Prostate gland (tissue), 2 donors: ENCODE measurements around the gene GMCL1. TPM values are rescaled to one million over a fixed set of nuclear protein-coding genes. Genes with fewer than 3 reads are reported as not detected.
"Not testable (repeated sequence)": the region's sequence is repeated elsewhere in the genome, so short reads cannot be mapped to it uniquely, and the experiment has no call there.

ENCODE experiments used
- DNase-seq: peaks from one replicate; pipeline ENCODE4 v3.0.0-alpha.2; 2019; ENCODE audit warnings: low spot score
- H3K27ac ChIP-seq, 2 donors: fragments of 200-600 bp; sonication (generic); 2 replicates each; pipeline ENCODE4 v1.5.1; 2017 to 2019
- H3K27me3 ChIP-seq: fragments of 200-600 bp; sonication (generic); replicated peaks from 2 replicates; pipeline ENCODE4 v1.5.1; 2019; ENCODE audit not compliant: insufficient read depth
- H3K36me3 ChIP-seq, 2 donors: fragments of 200-600 bp; sonication (generic); 1 replicate in 1 of 2; 2 replicates in 1 of 2; pipeline versions ENCODE4 v1.5.1 to v1.8.1; 2017 to 2019
- H3K4me1 ChIP-seq: fragments of 200-600 bp; sonication (generic); replicated peaks from 2 replicates; pipeline ENCODE4 v1.5.1; 2019
- H3K4me3 ChIP-seq, 2 donors: fragments of 200-600 bp; sonication (generic); 2 replicates each; pipeline ENCODE4 v1.5.1; 2017 to 2019
- H3K9me3 ChIP-seq: fragments of 200-600 bp; sonication (generic); 2 replicates; pipeline ENCODE4 v1.5.1; 2017
- CTCF ChIP-seq, 4 experiments: fragments of 200-600 bp in 2 of 4; fragments of 450-650 bp in 2 of 4; sonication (generic) in 2 of 4; IDR thresholded peaks; 1 replicate in 3 of 4; 2 replicates in 1 of 4; pipeline ENCODE4 v1.5.1; 2016 to 2019; ENCODE audit warnings: antibody characterized with exemption in 4 of 4, mild to moderate bottlenecking in 2 of 4, moderate library complexity in 2 of 4
- POLR2A ChIP-seq: fragments of 450-650 bp; IDR thresholded peaks from one replicate; pipeline ENCODE4 v1.6.1; 2016; ENCODE audit warnings: antibody characterized with exemption, mild to moderate bottlenecking
- POLR2AphosphoS5 ChIP-seq: sonication (generic); formaldehyde crosslinking; IDR thresholded peaks from one replicate; pipeline ENCODE4 v1.6.1; 2017; ENCODE audit warnings: antibody characterized with exemption
- WGBS: methylation state at CpG from one replicate; pipeline ENCODE4 v1.1.5; 2018; 5-methylcytosine and 5-hydroxymethylcytosine counted together
- intact Hi-C: fragments of 100-400 bp; cut with DNase I; formaldehyde crosslinking; loops from one replicate; pipeline ENCODE4 v1.14.2; 2022
- total RNA-seq, 2 donors: library from RNA; depleted of rRNA; stranded (reverse); fragments of >200 nt; gene quantifications; one replicate each; pipeline ENCODE4 v1.1.0, GENCODE V29; 2016

Gene GMCL1
- total RNA-seq, 2 donors from 2014 or later = 16.4 to 23.6 TPM

- Histone ChIP-seq H3K4me3 (peak overlapping the region; percentile 97 to 98), H3K36me3 (no peaks in the 10 kb centered on the region), H3K27me3 (no peaks in the 10 kb centered on the region), H3K27ac (peak overlapping the region; percentile 90 to 92), H3K4me1 (no peaks in the 10 kb centered on the region), H3K9me3 (no peaks in the 10 kb centered on the region)
- TF ChIP-seq CTCF (IDR thresholded peaks at IDR 0.05) (no peak), POLR2A (no peak), POLR2AphosphoS5 (no peak)
- DNase-seq = no peak
- intact Hi-C loops = no loop called here
- 3% methylated on average over 7 of the region's 7 CpGs for WGBS
Observed at GRCh38 chr2:69828938-69829255, 563 bp upstream of the GMCL1 start.

- intact Hi-C loops = no loop called here
Observed at GRCh38 chr2:69830045-69830905, 815 bp downstream of the GMCL1 start.

GRCh38 chr2:69830906-69831241, 1.4 kb downstream of the GMCL1 start:
- H3K36me3 ChIP-seq, H3K4me1 ChIP-seq, DNase-seq, H3K27ac ChIP-seq, intact Hi-C loops, H3K27me3 ChIP-seq, H3K9me3 ChIP-seq: not testable (repeated sequence)
- 70% methylated on average over 13 of the region's 13 CpGs for WGBS
- H3K4me3 ChIP-seq = peak overlapping the region in 1 of 2 donors; percentile 98

More at GRCh38 chr2:69830045-69830905, 815 bp downstream of the GMCL1 start:
- DNase-seq = peak; percentile 18
- H3K36me3 ChIP-seq = no peaks in the 10 kb centered on the region
- TF ChIP-seq CTCF (IDR thresholded peaks at IDR 0.05) = no peak
- TF ChIP-seq POLR2AphosphoS5 = no peak
- TF ChIP-seq POLR2A = no peak
- H3K4me3 ChIP-seq = peak overlapping the region; percentile 97 to 98
- peak overlapping the region; percentile 90 to 92 for H3K27ac ChIP-seq
- no peaks in the 10 kb centered on the region for H3K4me1 ChIP-seq
- H3K9me3 ChIP-seq = no peaks in the 10 kb centered on the region
- H3K27me3 ChIP-seq = no peaks in the 10 kb centered on the region
- 2% methylated on average over 41 of the region's 45 CpGs for WGBS

- Histone ChIP-seq H3K9me3 (no peaks in the 10 kb centered on the region), H3K36me3 (no peaks in the 10 kb centered on the region), H3K27ac (no peak overlapping the region), H3K4me1 (no peaks in the 10 kb centered on the region), H3K27me3 (no peaks in the 10 kb centered on the region), H3K4me3 (no peak overlapping the region)
- intact Hi-C loops = no loop called here
- WGBS = 94% methylated on average over 6 of the region's 6 CpGs
- DNase-seq = no peak
- no peak for TF ChIP-seq POLR2AphosphoS5
- TF ChIP-seq POLR2A = no peak
- TF ChIP-seq CTCF (IDR thresholded peaks at IDR 0.05) = no peak
Observed at GRCh38 chr2:69831354-69831905, 2.0 kb downstream of the GMCL1 start.

- 30% methylated on average over 3 of the region's 3 CpGs for WGBS
- TF ChIP-seq CTCF (IDR thresholded peaks at IDR 0.05) (no peak), POLR2A (no peak), POLR2AphosphoS5 (no peak)
- H3K27me3 ChIP-seq = no peaks in the 10 kb centered on the region
- no peaks in the 10 kb centered on the region for H3K9me3 ChIP-seq
- no peaks in the 10 kb centered on the region for H3K36me3 ChIP-seq
- no peak for DNase-seq
- intact Hi-C loops = no loop called here
- H3K27ac ChIP-seq = peak overlapping the region in 1 of 2 donors; percentile 30
- H3K4me1 ChIP-seq = no peaks in the 10 kb centered on the region
- no peak overlapping the region for H3K4me3 ChIP-seq
Observed at GRCh38 chr2:69833752-69834151, 4.3 kb downstream of the GMCL1 start.
